Esophagus muscularis mucosa (tissue), 4 donors: Measurements from ENCODE around the gene CD101. TPM values are rescaled to one million over a fixed set of nuclear protein-coding genes. Genes with fewer than 3 reads are reported as not detected.

ENCODE experiments used
- DNase-seq: peaks from one replicate; pipeline ENCODE4 v3.0.0-alpha.2; 2017; ENCODE audit errors: extremely low spot score
- H3K27ac ChIP-seq, 4 donors: fragments of 200-600 bp; sonication (generic); replicated peaks in 1 of 4; 1 replicate in 3 of 4; 2 replicates in 1 of 4; pipeline ENCODE4 v1.5.1; 2016 to 2019; ENCODE audit warnings: mild to moderate bottlenecking in 1 of 4
- H3K27me3 ChIP-seq, 4 donors: fragments of 200-600 bp; sonication (generic); one replicate each; pipeline versions ENCODE4 v1.5.1 to v1.6.0; 2016 to 2019
- H3K36me3 ChIP-seq, 4 donors: fragments of 200-600 bp; sonication (generic); one replicate each; pipeline ENCODE4 v1.5.1; 2016 to 2019
- H3K4me1 ChIP-seq, 4 donors: fragments of 200-600 bp; sonication (generic); one replicate each; pipeline ENCODE4 v1.5.1; 2016 to 2019
- H3K4me3 ChIP-seq, 4 donors: fragments of 200-600 bp; sonication (generic); 1 replicate in 2 of 4; 2 replicates in 2 of 4; pipeline ENCODE4 v1.5.1; 2016 to 2019; ENCODE audit warnings: mild to moderate bottlenecking in 4 of 4, moderate library complexity in 1 of 4
- H3K9me3 ChIP-seq, 4 donors: fragments of 200-600 bp; sonication (generic); 1 replicate in 3 of 4; 2 replicates in 1 of 4; pipeline ENCODE4 v1.5.1; 2016 to 2019
- EP300 ChIP-seq: sonication (generic); formaldehyde crosslinking; IDR thresholded peaks from one replicate; pipeline ENCODE4 v1.6.1; 2017; ENCODE audit warnings: antibody characterized with exemption
- POLR2A ChIP-seq: fragments of 450-650 bp; IDR thresholded peaks from one replicate; pipeline ENCODE4 v1.6.1; 2017; ENCODE audit warnings: antibody characterized with exemption, moderate library complexity, mild to moderate bottlenecking, low read depth
- POLR2AphosphoS5 ChIP-seq, 2 donors: sonication (generic); formaldehyde crosslinking; IDR thresholded peaks; one replicate each; pipeline ENCODE4 v1.6.1; 2017; ENCODE audit warnings: antibody characterized with exemption in 2 of 2
- WGBS: methylation state at CpG from one replicate; pipeline ENCODE4 v1.1.5; 2018; 5-methylcytosine and 5-hydroxymethylcytosine counted together
- intact Hi-C: fragments of 100-400 bp; cut with DNase I; formaldehyde crosslinking; loops from one replicate; pipeline ENCODE4 v1.15.1; 2023
- total RNA-seq, 4 donors: library from RNA; depleted of rRNA; stranded (reverse); fragments of >200 nt; gene quantifications; one replicate each; pipeline versions ENCODE4 v1.1.0 to v1.2.1, GENCODE V29; 2016
- TF ChIP-seq, protein P1 (sequence below), 3 experiments: fragments of 200-600 bp in 2 of 3; fragments of 450-650 bp in 1 of 3; sonication (generic) in 2 of 3; IDR thresholded peaks; one replicate each; pipeline ENCODE4 v1.5.1; 2017 to 2019; ENCODE audit warnings: antibody characterized with exemption in 3 of 3, mild to moderate bottlenecking in 2 of 3, moderate library complexity in 1 of 3

CD101 gene
- total RNA-seq, 4 donors from 2014 or later, result 0.26 to 1.5 (median 0.87) TPM

DNA sequence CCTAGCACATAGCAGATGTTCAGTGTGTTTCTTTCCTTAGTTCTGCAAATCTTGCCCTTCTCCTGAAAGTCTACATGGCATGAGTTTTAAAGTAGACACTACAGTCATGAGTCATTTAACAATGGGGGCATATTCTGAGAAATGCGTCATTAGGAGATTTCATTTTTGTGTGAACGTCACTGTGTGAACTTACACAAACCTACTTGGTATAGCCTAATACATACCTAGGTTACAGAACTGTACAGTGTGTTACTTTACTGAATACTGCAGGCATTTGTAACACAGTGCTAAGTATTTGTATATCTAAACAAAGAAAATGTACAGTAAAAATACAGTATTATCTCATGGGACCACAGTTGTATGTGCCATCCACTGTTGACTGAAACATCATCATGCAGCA is 68.6 kb downstream of the CD101 start:
- Histone ChIP-seq H3K36me3 (peaks cover 3 to 9% (median 6%) of the 10 kb centered on the region in 4 donors), H3K4me1 (no peaks in the 10 kb centered on the region), H3K27ac (no peak overlapping the region), H3K27me3 (no peaks in the 10 kb centered on the region), H3K9me3 (no peaks in the 10 kb centered on the region), H3K4me3 (no peak overlapping the region)
- 84% methylated on average over 2 of the region's 2 CpGs for WGBS
- DNase-seq, result no peak
- TF ChIP-seq, protein P1, sequence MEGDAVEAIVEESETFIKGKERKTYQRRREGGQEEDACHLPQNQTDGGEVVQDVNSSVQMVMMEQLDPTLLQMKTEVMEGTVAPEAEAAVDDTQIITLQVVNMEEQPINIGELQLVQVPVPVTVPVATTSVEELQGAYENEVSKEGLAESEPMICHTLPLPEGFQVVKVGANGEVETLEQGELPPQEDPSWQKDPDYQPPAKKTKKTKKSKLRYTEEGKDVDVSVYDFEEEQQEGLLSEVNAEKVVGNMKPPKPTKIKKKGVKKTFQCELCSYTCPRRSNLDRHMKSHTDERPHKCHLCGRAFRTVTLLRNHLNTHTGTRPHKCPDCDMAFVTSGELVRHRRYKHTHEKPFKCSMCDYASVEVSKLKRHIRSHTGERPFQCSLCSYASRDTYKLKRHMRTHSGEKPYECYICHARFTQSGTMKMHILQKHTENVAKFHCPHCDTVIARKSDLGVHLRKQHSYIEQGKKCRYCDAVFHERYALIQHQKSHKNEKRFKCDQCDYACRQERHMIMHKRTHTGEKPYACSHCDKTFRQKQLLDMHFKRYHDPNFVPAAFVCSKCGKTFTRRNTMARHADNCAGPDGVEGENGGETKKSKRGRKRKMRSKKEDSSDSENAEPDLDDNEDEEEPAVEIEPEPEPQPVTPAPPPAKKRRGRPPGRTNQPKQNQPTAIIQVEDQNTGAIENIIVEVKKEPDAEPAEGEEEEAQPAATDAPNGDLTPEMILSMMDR (IDR thresholded peaks at IDR 0.05), result no peak
- TF ChIP-seq POLR2AphosphoS5 (IDR thresholded peaks at IDR 0.05) (no peak), EP300 (no peak), POLR2A (no peak)
- intact Hi-C loops, result no loop called here

DNA sequence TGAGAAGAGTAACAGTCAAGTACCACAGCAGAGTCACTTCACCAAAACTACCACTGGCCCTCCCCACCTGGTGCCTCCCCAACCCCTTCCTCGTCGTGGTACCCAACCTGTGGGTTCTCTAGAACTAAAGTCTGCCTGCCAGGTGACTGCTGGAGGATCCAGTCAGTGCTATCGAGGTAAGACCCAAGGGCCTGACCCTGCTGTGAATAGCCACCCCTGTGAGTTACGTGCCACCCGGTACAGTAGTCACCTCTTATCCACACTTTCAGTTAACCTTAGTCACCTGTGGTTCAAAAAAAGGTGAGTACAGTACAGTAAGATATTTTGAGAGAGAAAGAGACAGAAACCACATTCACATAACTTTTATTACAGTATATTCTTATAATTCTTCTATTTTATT is 75.1 kb downstream of the CD101 start:
- no peak overlapping the region for H3K4me3 ChIP-seq
- H3K27me3 ChIP-seq, result no peaks in the 10 kb centered on the region
- intact Hi-C loops, result no loop called here
- TF ChIP-seq POLR2AphosphoS5 (IDR thresholded peaks at IDR 0.05) (no peak), EP300 (no peak), POLR2A (no peak)
- TF ChIP-seq, protein P1 (IDR thresholded peaks at IDR 0.05), result no peak
- H3K4me1 ChIP-seq, result no peaks in the 10 kb centered on the region
- H3K36me3 ChIP-seq, result peaks cover 31 to 73% (median 53%) of the 10 kb centered on the region in 4 donors
- H3K27ac ChIP-seq, result no peak overlapping the region
- no peaks in the 10 kb centered on the region for H3K9me3 ChIP-seq
- 96% methylated on average over 5 of the region's 5 CpGs for WGBS
- DNase-seq, result no peak

DNA sequence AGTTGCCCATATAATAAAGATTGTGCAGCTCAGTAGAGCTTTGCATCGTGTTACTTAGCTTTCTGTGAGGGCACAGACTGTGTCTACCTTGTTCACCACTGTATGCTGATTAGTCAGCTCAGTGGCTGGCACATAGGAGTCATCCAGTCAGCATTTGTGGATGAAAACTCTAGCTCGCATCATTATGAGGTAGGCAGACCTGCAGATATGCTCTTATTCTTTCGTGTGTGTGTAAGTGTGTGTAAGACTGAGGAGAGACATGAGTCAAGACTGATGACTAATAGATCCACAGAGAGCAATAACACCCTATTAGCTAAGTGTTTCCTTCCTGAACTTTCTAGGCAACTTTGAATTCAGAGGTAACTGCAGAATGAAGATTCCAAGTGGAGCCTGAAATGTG is 75.7 kb downstream of the CD101 start:
- 65% methylated on average over 3 of the region's 3 CpGs for WGBS
- H3K4me1 ChIP-seq, result no peaks in the 10 kb centered on the region
- TF ChIP-seq, protein P1 (IDR thresholded peaks at IDR 0.05), result no peak
- TF ChIP-seq POLR2A, result no peak
- no peak for TF ChIP-seq EP300
- no peak for TF ChIP-seq POLR2AphosphoS5 (IDR thresholded peaks at IDR 0.05)
- H3K27ac ChIP-seq, result no peak overlapping the region
- peaks cover 31 to 79% (median 59%) of the 10 kb centered on the region in 4 donors for H3K36me3 ChIP-seq
- no peaks in the 10 kb centered on the region for H3K27me3 ChIP-seq
- intact Hi-C loops, result no loop called here
- H3K9me3 ChIP-seq, result no peaks in the 10 kb centered on the region
- no peak overlapping the region for H3K4me3 ChIP-seq
- DNase-seq, result no peak

DNA sequence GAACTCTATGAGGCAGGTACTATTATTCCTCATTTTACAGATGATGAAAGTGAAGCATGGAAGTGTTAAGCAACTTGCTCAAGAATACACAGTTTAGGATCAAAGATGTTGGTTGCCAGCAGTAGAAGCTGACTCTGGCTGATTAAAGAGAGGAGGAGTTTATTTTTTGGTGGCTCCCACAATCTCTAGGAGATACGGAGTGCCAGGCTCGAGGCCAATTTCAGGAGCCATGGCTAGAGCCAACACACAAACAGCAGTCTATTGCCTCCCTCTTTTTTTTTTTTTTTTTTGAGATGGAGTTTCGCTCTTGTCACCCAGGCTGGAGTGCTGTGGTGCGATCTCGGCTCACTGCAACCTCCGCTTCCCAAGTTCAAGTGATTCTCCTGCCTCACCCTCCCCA is 78.2 kb downstream of the CD101 start:
- no peak for DNase-seq
- 96% methylated on average over 6 of the region's 6 CpGs for WGBS
- intact Hi-C loops, result no loop called here

More for the DNA sequence above, 78.2 kb downstream of the CD101 start:
- no peaks in the 10 kb centered on the region for H3K27me3 ChIP-seq
- H3K9me3 ChIP-seq, result no peaks in the 10 kb centered on the region
- no peaks in the 10 kb centered on the region for H3K4me1 ChIP-seq
- no peak overlapping the region for H3K27ac ChIP-seq
- TF ChIP-seq POLR2A (no peak), POLR2AphosphoS5 (IDR thresholded peaks at IDR 0.05) (no peak), EP300 (no peak)
- TF ChIP-seq, protein P1 (IDR thresholded peaks at IDR 0.05), result no peak
- no peak overlapping the region for H3K4me3 ChIP-seq
- H3K36me3 ChIP-seq, result peaks cover 26 to 94% (median 67%) of the 10 kb centered on the region in 4 donors
